Spleen (tissue), 11 donors: ENCODE data around the gene ZFP3. TPM values are rescaled to one million over a fixed set of nuclear protein-coding genes. Genes with fewer than 3 reads are reported as not detected.
"Not testable (repeated sequence)": the region's sequence is repeated elsewhere in the genome, so short reads cannot be mapped to it uniquely, and the experiment has no call there.

Experiments
- DNase-seq: peaks from one replicate; pipeline ENCODE4 v3.0.0-alpha.2; 2020
- H3K27ac ChIP-seq, 8 donors: fragments of 200-600 bp; sonication (generic) in 7 of 8; 1 replicate in 4 of 8; 2 replicates in 4 of 8; pipeline versions ENCODE4 v1.5.0 to v1.8.0; 2016 to 2021; ENCODE audit warnings: inconsistent platforms in 4 of 8, mild to moderate bottlenecking in 4 of 8, moderate library complexity in 1 of 8
- H3K27me3 ChIP-seq, 7 donors: fragments of 200-600 bp; sonication (generic) in 6 of 7; replicated peaks in 1 of 7; 1 replicate in 4 of 7; 2 replicates in 3 of 7; pipeline versions ENCODE4 v1.5.0 to v1.8.0; 2016 to 2021; ENCODE audit warnings: inconsistent platforms in 3 of 7, mild to moderate bottlenecking in 1 of 7
- H3K36me3 ChIP-seq, 6 donors: fragments of 200-600 bp; sonication (generic) in 5 of 6; 1 replicate in 4 of 6; 2 replicates in 2 of 6; pipeline versions ENCODE4 v1.5.0 to v1.8.0; 2016 to 2021; ENCODE audit warnings: inconsistent platforms in 2 of 6
- H3K4me1 ChIP-seq, 6 donors: fragments of 200-600 bp; sonication (generic) in 5 of 6; 1 replicate in 3 of 6; 2 replicates in 3 of 6; pipeline versions ENCODE4 v1.5.0 to v1.8.0; 2016 to 2021; ENCODE audit warnings: inconsistent platforms in 3 of 6
- H3K4me3 ChIP-seq, 8 donors: fragments of 200-600 bp; sonication (generic) in 7 of 8; 1 replicate in 4 of 8; 2 replicates in 4 of 8; pipeline versions ENCODE4 v1.5.0 to v1.8.0; 2016 to 2021; ENCODE audit warnings: inconsistent platforms in 4 of 8, mild to moderate bottlenecking in 4 of 8, moderate library complexity in 2 of 8
- H3K9me3 ChIP-seq, 8 donors: fragments of 200-600 bp; sonication (generic) in 7 of 8; 1 replicate in 4 of 8; 2 replicates in 4 of 8; pipeline versions ENCODE4 v1.5.0 to v1.8.0; 2016 to 2021; ENCODE audit warnings: inconsistent platforms in 4 of 8
- CTCF ChIP-seq, 11 experiments: fragments of 200-600 bp in 7 of 11; fragments of 450-650 bp in 4 of 11; sonication (generic) in 4 of 11; IDR thresholded peaks in 8 of 11; conservative IDR thresholded peaks in 3 of 11; 1 replicate in 7 of 11; 2 replicates in 4 of 11; pipeline versions ENCODE4 v1.4.0 to v1.8.0; 2016 to 2021; ENCODE audit warnings: antibody characterized with exemption in 11 of 11, inconsistent platforms in 4 of 11, mild to moderate bottlenecking in 1 of 11
- POLR2A ChIP-seq, 3 donors: fragments of 450-650 bp; IDR thresholded peaks; one replicate each; pipeline ENCODE4 v1.5.1; 2017; ENCODE audit warnings: antibody characterized with exemption in 3 of 3, mild to moderate bottlenecking in 1 of 3
- POLR2AphosphoS5 ChIP-seq, 3 donors: sonication (generic); formaldehyde crosslinking; IDR thresholded peaks; one replicate each; pipeline ENCODE4 v1.5.1; 2017; ENCODE audit warnings: antibody characterized with exemption in 3 of 3
- whole genome bisulfite sequencing, 5 donors: extraction: QIAGEN DNeasy Blood & Tissue Kit in 3 of 5; methylation state at CpG; one replicate each; pipeline versions ENCODE4 v1.1.5 to v1.1.7; 2013 to 2018; 5-methylcytosine and 5-hydroxymethylcytosine counted together
- intact Hi-C: fragments of 100-400 bp; cut with DNase I; formaldehyde crosslinking; loops from one replicate; pipeline ENCODE4 v1.15.0; 2023; ENCODE audit warnings: low total_unique reads
- polyA plus RNA-seq, 3 donors: library from polyadenylated mRNA; stranded (reverse); fragments of 200-250 nt; gene quantifications; one replicate each; pipeline ENCODE4 v1.2.1, GENCODE V29; 2013
- total RNA-seq, 7 donors: library from RNA; depleted of rRNA in 3 of 7; stranded (reverse); fragments of >200 nt in 3 of 7; fragmentation: NEBNext Ultra II Directional in 4 of 7; extraction: Animal tissue kit (Norgen Biotek cat#: 25700) in 4 of 7; gene quantifications; one replicate each; pipeline versions ENCODE4 v1.1.0 to v1.2.1, GENCODE V29; 2016 to 2021
- donor health status: healthy with polysubstance abuse.
- donor health status: DM: no; HTN: no; CAD: no; lungs with moderate emphysema.
- donor health status: DM: no; HTN: no; CAD: no.
- donor health status: Bipolar disorder and iron deficiency.
- donor health status: healthy.
- donor health status: DM: no; HTN: no; CAD: no.
- donor health status: DM: yes; HTN: yes; CAD: no.

ZFP3 gene
- total and polyA plus RNA-seq, 10 donors = 2.8 to 10.4 (median 7.0) TPM

- TF ChIP-seq POLR2A (IDR thresholded peaks at IDR 0.05) = no peak
- TF ChIP-seq CTCF (IDR thresholded peaks at IDR 0.05 in 8 of 11, conservative IDR thresholded peaks at IDR 0.05 in 3 of 11) = peak in 3 of 11 experiments; percentile 12 to 24 (median 17)
- TF ChIP-seq POLR2AphosphoS5 (IDR thresholded peaks at IDR 0.05) = peak in 2 of 3 donors; percentile 28 to 46
- peak overlapping the region in 7 of 8 donors; percentile 16 to 67 (median 39) for H3K4me3 ChIP-seq
- H3K27me3 ChIP-seq = peaks cover 0 to 51% (median 15%) of the 10 kb centered on the region in 7 donors
- intact Hi-C loops = no loop called here
- peak; percentile 68 for DNase-seq
- H3K27ac ChIP-seq = peak overlapping the region in 1 of 8 donors; percentile 51
- H3K36me3 ChIP-seq = no peaks in the 10 kb centered on the region
- WGBS, 5 donors = 6 to 11% (median 8%) methylated on average over 33 to 75 of the region's 75 CpGs
- H3K9me3 ChIP-seq = peaks cover 0 to 7% (median 0%) of the 10 kb centered on the region in 8 donors
- peaks cover 0 to 15% (median 13%) of the 10 kb centered on the region in 6 donors for H3K4me1 ChIP-seq
These were observed 44.5 kb downstream of the ZFP3 start for GRCh38 chr17:5122586-5123342.

DNA sequence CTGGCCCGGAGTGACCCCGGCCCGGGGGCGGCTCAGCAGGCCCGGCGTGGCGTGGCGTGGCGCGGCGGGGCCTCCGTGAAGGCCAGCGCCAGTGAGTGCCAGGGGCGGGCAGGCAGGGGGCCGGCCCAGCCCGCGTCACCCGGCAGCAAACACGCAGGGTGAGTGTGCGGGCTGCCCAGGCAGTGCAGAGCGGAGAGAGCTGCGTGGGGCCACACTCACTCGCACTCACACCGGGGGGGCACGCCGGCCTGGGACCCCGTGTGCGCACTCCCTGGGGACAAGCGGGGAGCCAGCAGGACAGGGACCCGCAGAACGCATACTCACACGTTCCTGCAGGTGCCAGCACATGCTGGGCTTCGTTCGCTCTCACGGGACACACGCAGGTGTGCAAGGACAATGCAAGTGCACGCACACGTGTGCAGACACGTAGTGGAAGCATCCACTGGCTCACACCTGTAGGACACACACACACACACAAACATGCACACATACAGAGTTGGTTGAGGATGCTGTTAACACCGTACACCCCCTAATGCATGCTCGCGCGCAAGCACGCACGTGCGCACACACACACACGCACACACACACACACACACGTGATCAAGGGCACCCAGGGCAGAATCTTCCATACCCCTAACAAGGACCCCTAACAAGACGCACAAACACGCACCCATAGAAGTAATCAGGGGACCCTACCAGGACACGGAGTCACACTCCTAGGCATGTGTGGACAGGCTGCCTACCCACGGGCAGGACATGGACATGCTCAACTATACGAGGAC lies 45.3 kb downstream of the ZFP3 start:
- no peak overlapping the region for H3K27ac ChIP-seq
- H3K4me3 ChIP-seq = peak overlapping the region in 7 of 8 donors; percentile 16 to 67 (median 39)
- 53 to 82% (median 56%) methylated on average over 19 to 53 of the region's 53 CpGs for WGBS, 5 donors
- no peaks in the 10 kb centered on the region for H3K36me3 ChIP-seq
- intact Hi-C loops = no loop called here
- DNase-seq = peak; percentile 58
- H3K27me3 ChIP-seq = peaks cover 0 to 44% (median 15%) of the 10 kb centered on the region in 7 donors
- TF ChIP-seq POLR2AphosphoS5 (IDR thresholded peaks at IDR 0.05) (no peak), CTCF (IDR thresholded peaks at IDR 0.05 in 8 of 11, conservative IDR thresholded peaks at IDR 0.05 in 3 of 11) (peak in 1 of 11 experiments; percentile 5), POLR2A (IDR thresholded peaks at IDR 0.05) (no peak)
- peaks cover 0 to 3% (median 0%) of the 10 kb centered on the region in 8 donors for H3K9me3 ChIP-seq
- peaks cover 0 to 15% (median 13%) of the 10 kb centered on the region in 6 donors for H3K4me1 ChIP-seq

DNA sequence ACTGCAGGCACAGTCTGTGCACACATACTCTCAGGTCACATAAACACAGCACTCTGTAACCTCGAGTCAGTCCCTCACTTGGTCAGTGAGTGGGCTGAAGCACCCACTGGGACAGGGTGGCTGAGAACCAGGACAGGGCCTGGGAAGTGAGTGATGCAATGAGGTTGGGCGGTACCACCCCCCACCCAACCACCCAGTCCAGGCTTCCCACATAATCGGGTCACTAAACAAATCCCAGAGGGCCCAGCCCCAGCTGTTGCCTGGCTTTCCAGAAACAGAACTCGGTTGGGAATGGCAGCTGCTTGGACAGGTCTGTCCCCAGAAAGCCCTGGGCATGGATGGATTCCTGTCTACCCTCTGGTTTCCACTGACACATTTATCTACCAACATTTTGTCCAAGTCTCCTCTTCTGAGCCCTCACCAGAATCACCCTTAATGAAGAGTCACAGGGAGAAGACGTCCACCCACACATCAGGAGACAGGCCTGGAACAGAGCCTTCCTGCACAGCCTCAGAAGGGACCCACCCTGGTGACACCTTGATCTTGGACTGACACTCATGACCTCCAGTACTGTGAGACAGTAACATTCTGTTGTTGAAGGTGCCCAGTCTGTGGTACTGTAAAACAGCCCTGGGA lies 46.0 kb downstream of the ZFP3 start:
- H3K9me3 ChIP-seq, H3K27ac ChIP-seq, H3K4me3 ChIP-seq, intact Hi-C loops, H3K36me3 ChIP-seq, DNase-seq: not testable (repeated sequence)
- WGBS, 5 donors = 75 to 91% (median 84%) methylated on average over 5 of the region's 5 CpGs
- Histone ChIP-seq H3K4me1 (peaks cover 0 to 15% (median 13%) of the 10 kb centered on the region in 6 donors), H3K27me3 (peaks cover 0 to 44% (median 15%) of the 10 kb centered on the region in 7 donors)

DNA sequence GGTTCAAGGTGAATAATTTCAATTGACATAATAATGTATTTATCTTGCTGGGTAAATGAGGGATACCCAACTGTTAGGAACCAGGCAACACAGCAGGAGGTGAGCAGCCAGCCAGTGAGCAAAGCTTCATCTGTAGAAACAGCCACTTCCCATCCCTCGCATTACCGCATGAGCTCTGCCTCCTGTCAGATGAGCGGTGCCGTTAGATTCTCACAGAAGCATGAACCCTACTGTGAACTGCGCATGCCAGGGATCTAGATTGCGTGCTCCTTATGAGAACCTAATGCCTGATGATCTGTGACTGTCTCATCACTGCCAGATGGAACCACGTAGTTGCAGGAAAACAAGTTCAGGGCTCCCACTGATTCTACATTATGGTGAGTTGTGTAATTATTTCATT lies 46.6 kb downstream of the ZFP3 start:
- intact Hi-C loops, DNase-seq, H3K4me3 ChIP-seq, H3K36me3 ChIP-seq, H3K9me3 ChIP-seq, H3K27ac ChIP-seq: not testable (repeated sequence)
- H3K4me1 ChIP-seq = peaks cover 0 to 15% (median 13%) of the 10 kb centered on the region in 6 donors
- H3K27me3 ChIP-seq = peaks cover 0 to 44% (median 15%) of the 10 kb centered on the region in 7 donors
- WGBS, 5 donors = 80 to 87% (median 85%) methylated on average over 7 of the region's 7 CpGs
